Panc1 (cell line): ENCODE data around the gene ZNF613. TPM values are rescaled to one million over a fixed set of nuclear protein-coding genes. Genes with fewer than 3 reads are reported as not detected.
A peak's percentile ranks its signal among the peaks of the same experiment; 100 is the strongest.
"Not testable (repeated sequence)": the region's sequence is repeated elsewhere in the genome, so short reads cannot be mapped to it uniquely, and the experiment has no call there.

ENCODE experiments used
- ATAC-seq: fragments of 200-7000 bp; cut with Tn5 transposase; 2 replicates; pipeline ENCODE4 v1.9.1; 2020; ENCODE audit warnings: mild to moderate bottlenecking, moderate library complexity
- BruUV-seq: library from RNA; stranded (reverse); fragments of 400-500 nt; replicated peaks from 2 replicates; lab custom pipeline; 2021; lab: Mats Ljungman, UMichigan
- CTCF ChIA-PET: fragments of 300-600 bp; sonication (Branson Sonifier 250); formaldehyde crosslinking; loops from one replicate; lab custom pipeline; 2022; ENCODE audit warnings: antibody characterized with exemption; lab: Charles Lee
- POLR2A ChIA-PET: fragments of 300-600 bp; sonication (Branson Sonifier 250); formaldehyde crosslinking; loops from one replicate; lab custom pipeline; 2022; ENCODE audit warnings: antibody characterized with exemption; lab: Charles Lee
- DNase-seq: peaks from one replicate; pipeline ENCODE4 v3.0.0-alpha.2; 2010; ENCODE audit warnings: low read depth, low spot score
- H3K27ac ChIP-seq: 2 replicates; pipeline ENCODE4 v1.5.1; 2011; ENCODE audit warnings: mild to moderate bottlenecking, low read length, inconsistent platforms
- H3K27me3 ChIP-seq: fragments of 200-500 bp; sonication (Bioruptor generic); 2 replicates; pipeline ENCODE4 v1.6.0; 2014; ENCODE audit warnings: low read length, inconsistent platforms; ENCODE audit not compliant: control insufficient read depth, insufficient read depth
- H3K36me3 ChIP-seq: fragments of 200-500 bp; sonication (Bioruptor generic); 2 replicates; pipeline ENCODE4 v1.5.1; 2014; ENCODE audit warnings: inconsistent platforms, mild to moderate bottlenecking, low read length, moderate library complexity; ENCODE audit not compliant: control insufficient read depth, insufficient read depth
- H3K4me1 ChIP-seq: 2 replicates; pipeline ENCODE4 v1.5.1; 2011; ENCODE audit warnings: inconsistent platforms, mild to moderate bottlenecking, low read length, moderate library complexity; ENCODE audit not compliant: control insufficient read depth, insufficient read depth
- H3K4me3 ChIP-seq, 2 experiments: 2 replicates each; pipeline ENCODE4 v1.5.1; 2011 to 2012; ENCODE audit warnings: low read depth in 2 of 2, low read length in 2 of 2, mild to moderate bottlenecking in 2 of 2, inconsistent platforms in 1 of 2, moderate library complexity in 1 of 2
- H3K9me3 ChIP-seq: fragments of 200-500 bp; sonication (Bioruptor generic); 2 replicates; pipeline ENCODE4 v1.5.1; 2014; ENCODE audit warnings: low read depth, mild to moderate bottlenecking, inconsistent platforms, low read length, moderate library complexity; ENCODE audit not compliant: control insufficient read depth, insufficient read depth
- CTCF ChIP-seq: fragments of 450-650 bp; IDR thresholded peaks from 2 replicates; pipeline ENCODE4 v1.5.1; 2017; ENCODE audit warnings: mild to moderate bottlenecking
- POLR2AphosphoS5 ChIP-seq: IDR thresholded peaks from 2 replicates; pipeline ENCODE4 v1.6.1; 2012; ENCODE audit warnings: mild to moderate bottlenecking, low read depth, low read length, moderate library complexity
- SIN3A ChIP-seq: IDR thresholded peaks from 2 replicates; pipeline ENCODE4 v1.6.1; 2012; ENCODE audit warnings: low read depth, mild to moderate bottlenecking, low read length, moderate library complexity, borderline replicate concordance; ENCODE audit not compliant: insufficient read depth
- TCF7L2 ChIP-seq: IDR thresholded peaks from 2 replicates; pipeline ENCODE4 v1.6.1; 2011; ENCODE audit warnings: mild to moderate bottlenecking, low read depth, low read length, inconsistent platforms
- in situ Hi-C: cut with HindIII; loops from 2 replicates; pipeline ENCODE4 v1.10.0; 2016; ENCODE audit warnings: low sequenced_read_pairs, low pct_unique_long_range_greater_than_20kb
- intact Hi-C: fragments of 100-400 bp; cut with micrococcal nuclease; formaldehyde crosslinking; loops from one replicate; pipeline ENCODE4 v1.10.0; 2022; ENCODE audit not compliant: unreplicated experiment
- total RNA-seq: library from RNA; stranded (reverse); gene quantifications from one replicate; pipeline ENCODE4 v1.2.1, GENCODE V29; 2021; ENCODE audit not compliant: unreplicated experiment
- TF ChIP-seq, protein P1 (sequence below), 2 experiments: IDR thresholded peaks; 2 replicates each; pipeline ENCODE4 v1.6.1; 2011 to 2012; ENCODE audit warnings: low read depth in 2 of 2, control low read depth in 1 of 2, low read length in 1 of 2, mild to moderate bottlenecking in 1 of 2, moderate library complexity in 1 of 2; ENCODE audit not compliant: insufficient read depth in 1 of 2

The ZNF613 gene
- total RNA-seq, 1 experiment from 2014 or later = 3.1 TPM

GRCh38 chr19:51904331-51905165 lies 22.7 kb upstream of the ZNF613 start, which contains the start of gene ZNF649:
ZNF649 (minus strand) TSS chr19:51905017; CDS start chr19:51900107, 4,910 bp downstream.
- Histone ChIP-seq H3K27me3 (no peaks in the 10 kb centered on the region), H3K4me1 (no peaks in the 10 kb centered on the region), H3K36me3 (peaks cover 5% of the 10 kb centered on the region), H3K4me3 (peak within 1 kb of the TSS; percentile 63 to 71), H3K9me3 (peaks cover 27% of the 10 kb centered on the region; the same call in 1 of the 2 replicates), H3K27ac (peak within 1 kb of the TSS; percentile 84)
- TSS peak; percentile 82 for BruUV-seq
- intact Hi-C loops = no loop called here
- POLR2A ChIA-PET = no interaction called here
- TF ChIP-seq, protein P1, sequence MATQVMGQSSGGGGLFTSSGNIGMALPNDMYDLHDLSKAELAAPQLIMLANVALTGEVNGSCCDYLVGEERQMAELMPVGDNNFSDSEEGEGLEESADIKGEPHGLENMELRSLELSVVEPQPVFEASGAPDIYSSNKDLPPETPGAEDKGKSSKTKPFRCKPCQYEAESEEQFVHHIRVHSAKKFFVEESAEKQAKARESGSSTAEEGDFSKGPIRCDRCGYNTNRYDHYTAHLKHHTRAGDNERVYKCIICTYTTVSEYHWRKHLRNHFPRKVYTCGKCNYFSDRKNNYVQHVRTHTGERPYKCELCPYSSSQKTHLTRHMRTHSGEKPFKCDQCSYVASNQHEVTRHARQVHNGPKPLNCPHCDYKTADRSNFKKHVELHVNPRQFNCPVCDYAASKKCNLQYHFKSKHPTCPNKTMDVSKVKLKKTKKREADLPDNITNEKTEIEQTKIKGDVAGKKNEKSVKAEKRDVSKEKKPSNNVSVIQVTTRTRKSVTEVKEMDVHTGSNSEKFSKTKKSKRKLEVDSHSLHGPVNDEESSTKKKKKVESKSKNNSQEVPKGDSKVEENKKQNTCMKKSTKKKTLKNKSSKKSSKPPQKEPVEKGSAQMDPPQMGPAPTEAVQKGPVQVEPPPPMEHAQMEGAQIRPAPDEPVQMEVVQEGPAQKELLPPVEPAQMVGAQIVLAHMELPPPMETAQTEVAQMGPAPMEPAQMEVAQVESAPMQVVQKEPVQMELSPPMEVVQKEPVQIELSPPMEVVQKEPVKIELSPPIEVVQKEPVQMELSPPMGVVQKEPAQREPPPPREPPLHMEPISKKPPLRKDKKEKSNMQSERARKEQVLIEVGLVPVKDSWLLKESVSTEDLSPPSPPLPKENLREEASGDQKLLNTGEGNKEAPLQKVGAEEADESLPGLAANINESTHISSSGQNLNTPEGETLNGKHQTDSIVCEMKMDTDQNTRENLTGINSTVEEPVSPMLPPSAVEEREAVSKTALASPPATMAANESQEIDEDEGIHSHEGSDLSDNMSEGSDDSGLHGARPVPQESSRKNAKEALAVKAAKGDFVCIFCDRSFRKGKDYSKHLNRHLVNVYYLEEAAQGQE (IDR thresholded peaks at IDR 0.05; ENCODE audit: insufficient read depth in 1 of 2, low read depth in 2 of 2, low read length in 1 of 2) = no peak
- TF ChIP-seq SIN3A (no peak), POLR2AphosphoS5 (peak; percentile 55; the same call in 1 of the 2 replicates), TCF7L2 (0 out of 2 replicates have a peak, but pooled peaks have one; percentile 36), CTCF (0 out of 2 replicates have a peak, but pooled peaks have one; percentile 14)
- peak; percentile 98 for ATAC-seq
- DNase-seq = peak; percentile 24
- in situ Hi-C loops = no loop called here
- CTCF ChIA-PET = no interaction called here

DNA sequence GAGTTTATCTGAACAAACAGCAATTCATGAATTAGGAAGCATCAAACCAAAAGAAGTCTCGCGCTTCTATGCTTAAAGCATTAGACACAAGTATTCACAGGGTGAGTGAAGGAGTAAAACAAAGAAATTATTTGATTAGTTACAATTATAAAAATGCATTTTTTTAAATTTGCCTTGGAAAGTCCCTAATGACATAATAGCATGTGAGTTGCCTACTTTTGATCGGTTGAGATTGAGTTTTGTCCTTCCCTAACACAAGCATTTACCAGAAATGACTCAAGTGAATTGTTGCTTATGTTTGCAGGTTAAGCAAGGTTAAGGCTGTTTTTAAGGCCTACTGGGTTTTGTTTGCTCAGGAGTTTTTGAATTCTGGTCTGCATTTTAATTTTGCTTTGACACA lies 22.1 kb upstream of the ZNF613 start:
- H3K27me3 ChIP-seq = no peaks in the 10 kb centered on the region
- BruUV-seq = no TSS peak
- TF ChIP-seq SIN3A (no peak), CTCF (no peak; the same call in 1 of the 2 replicates), POLR2AphosphoS5 (no peak), TCF7L2 (no peak)
- TF ChIP-seq, protein P1 (IDR thresholded peaks at IDR 0.05; ENCODE audit: insufficient read depth in 1 of 2, low read depth in 2 of 2, low read length in 1 of 2) = no peak
- in situ Hi-C loops (no loop called here), intact Hi-C loops (no loop called here)
- H3K36me3 ChIP-seq = peaks cover 5% of the 10 kb centered on the region; the same call in 1 of the 2 replicates
- ChIA-PET POLR2A (no interaction called here), CTCF (no interaction called here)
- DNase-seq = no peak
- H3K4me3 ChIP-seq = peak overlapping the region in 1 of 2 experiments; percentile 71; a peak in 1 of 4 replicates
- 0 out of 2 replicates have a peak, but pooled peaks have one; percentile 17 for ATAC-seq
- peaks cover 20% of the 10 kb centered on the region; the same call in 1 of the 2 replicates for H3K9me3 ChIP-seq
- no peaks in the 10 kb centered on the region for H3K4me1 ChIP-seq
- H3K27ac ChIP-seq = no peak overlapping the region; the same call in 1 of the 2 replicates

- POLR2A ChIA-PET, CTCF ChIA-PET, ATAC-seq, intact Hi-C loops, H3K4me1 ChIP-seq, H3K36me3 ChIP-seq, H3K4me3 ChIP-seq, BruUV-seq, in situ Hi-C loops, H3K27ac ChIP-seq, DNase-seq, H3K27me3 ChIP-seq: not testable (repeated sequence)
- peaks cover 17% of the 10 kb centered on the region; the same call in 1 of the 2 replicates for H3K9me3 ChIP-seq
Measured at GRCh38 chr19:51905639-51906038, 21.6 kb upstream of the ZNF613 start.
